EL (cell line): ENCODE results near the gene TCF7L2.

Experiments used
- DNase-seq: peaks from one replicate; pipeline ENCODE4 v3.0.0-alpha.2; 2016

The TCF7L2 gene

DNA sequence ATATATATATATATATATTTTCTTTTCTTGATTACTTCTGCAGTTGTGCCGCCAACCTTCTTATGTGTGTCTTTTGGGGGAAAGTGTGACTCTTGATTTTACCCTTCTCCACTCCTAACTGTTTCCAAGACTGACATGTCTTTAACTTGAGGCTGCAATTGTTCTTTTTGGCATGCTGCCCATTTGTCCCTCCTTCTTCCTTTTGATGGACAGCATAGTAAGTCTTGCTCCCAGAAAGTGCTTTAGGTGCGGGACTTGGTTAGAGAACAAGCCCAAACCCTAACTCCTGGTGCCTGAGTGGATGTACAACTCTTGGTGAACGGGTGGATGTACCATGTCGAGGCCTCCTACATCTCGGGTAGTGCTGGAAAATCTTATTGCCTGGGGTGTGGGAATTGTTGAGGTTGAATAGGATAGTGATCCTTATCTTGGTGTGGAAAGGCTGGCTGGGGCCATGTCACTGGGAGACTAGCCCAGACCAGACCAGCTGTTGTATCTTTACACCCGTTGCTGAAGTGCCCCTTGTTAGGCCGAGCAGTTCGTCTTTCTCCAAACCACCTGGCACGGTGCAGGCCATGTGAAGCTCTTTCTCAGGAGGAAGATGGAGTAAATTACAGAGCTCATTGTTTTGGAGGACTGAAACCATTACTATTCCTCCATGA, 16.3 kb downstream of the TCF7L2 start:
- no peak for DNase-seq

DNA sequence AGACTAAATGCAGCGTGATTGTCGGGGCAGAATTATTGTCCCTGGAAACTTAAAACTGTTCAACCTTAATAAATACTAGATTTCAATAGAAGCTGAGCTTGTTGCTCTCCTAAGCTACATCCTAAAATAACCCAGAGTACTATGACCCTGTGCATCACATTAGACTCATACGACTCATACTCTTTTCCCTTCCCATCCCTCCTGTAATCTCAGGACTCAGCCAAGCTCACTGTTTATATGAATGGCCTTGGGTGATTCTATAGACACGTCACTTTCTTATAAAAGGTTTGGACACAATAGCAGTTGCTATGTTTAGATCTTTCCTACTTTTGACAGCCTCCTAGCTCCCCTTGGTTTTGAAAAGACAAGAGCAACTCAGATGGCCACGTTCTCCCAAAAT, 17.2 kb downstream of the TCF7L2 start:
- peak; percentile 64 for DNase-seq

DNA sequence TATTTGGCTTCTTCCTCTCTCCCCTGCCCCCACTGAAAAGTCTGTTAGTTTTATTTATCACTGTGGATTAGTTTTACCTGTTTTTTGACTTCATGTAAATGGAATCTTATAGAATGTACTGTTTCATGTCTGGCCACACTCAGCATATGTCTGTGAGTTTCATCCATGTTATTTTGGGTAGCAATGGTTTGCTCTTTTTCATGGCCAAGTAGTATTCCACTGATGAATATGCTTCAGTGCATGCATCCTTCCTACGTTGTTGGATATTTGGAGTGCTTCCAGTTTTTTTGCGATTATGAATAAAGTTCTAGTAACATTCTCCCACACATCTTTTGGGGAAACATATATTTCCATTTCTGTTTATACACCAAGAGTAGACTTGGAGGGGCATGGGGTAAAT, 19.1 kb downstream of the TCF7L2 start:
- no peak for DNase-seq

GRCh38 chr10:112969542-112969941, 19.5 kb downstream of the TCF7L2 start:
- DNase-seq = no peak

- DNase-seq = no peak
These were observed 20.0 kb downstream of the TCF7L2 start for GRCh38 chr10:112970021-112970420.

GRCh38 chr10:112972606-112973005, 22.6 kb downstream of the TCF7L2 start:
- no peak for DNase-seq

DNA sequence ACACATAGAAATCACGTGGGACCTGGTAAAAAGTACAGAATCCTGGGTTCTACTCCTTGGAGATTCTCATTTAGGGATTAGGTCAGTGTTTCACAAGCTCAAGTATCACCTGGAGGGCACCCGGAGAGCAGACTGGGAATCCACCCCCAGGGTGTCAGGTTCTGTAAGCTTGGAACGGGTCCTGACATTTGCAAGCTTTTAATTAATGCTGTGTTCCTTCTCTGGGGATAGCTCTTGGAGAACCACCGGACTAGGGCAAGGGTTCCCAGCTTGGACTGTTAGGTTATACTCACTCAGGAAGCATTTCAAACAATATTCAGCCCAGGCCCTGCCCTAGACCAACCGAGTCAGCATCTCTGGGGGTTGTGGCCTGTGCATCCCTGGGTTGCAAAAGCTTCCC, 23.0 kb downstream of the TCF7L2 start:
- no peak for DNase-seq

DNA sequence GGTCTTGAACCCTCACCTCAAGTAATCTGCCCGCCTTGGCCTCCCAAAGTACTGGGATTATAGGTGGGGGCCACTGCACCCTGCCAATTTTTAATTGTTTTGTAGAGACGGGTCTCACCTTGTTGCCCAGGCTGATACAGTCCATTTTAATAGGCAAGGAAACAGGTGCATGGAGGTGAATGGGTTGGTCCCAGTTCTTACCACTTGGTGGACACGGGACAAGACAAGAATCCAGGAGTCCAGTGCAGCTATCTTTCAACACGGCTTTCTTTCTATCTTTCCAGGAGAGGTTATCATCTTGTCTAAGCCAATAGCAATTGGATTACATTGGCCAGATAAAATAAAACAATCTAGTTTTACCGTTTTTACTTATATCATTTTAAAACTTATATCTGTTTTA, 23.8 kb downstream of the TCF7L2 start:
- DNase-seq = no peak

DNA sequence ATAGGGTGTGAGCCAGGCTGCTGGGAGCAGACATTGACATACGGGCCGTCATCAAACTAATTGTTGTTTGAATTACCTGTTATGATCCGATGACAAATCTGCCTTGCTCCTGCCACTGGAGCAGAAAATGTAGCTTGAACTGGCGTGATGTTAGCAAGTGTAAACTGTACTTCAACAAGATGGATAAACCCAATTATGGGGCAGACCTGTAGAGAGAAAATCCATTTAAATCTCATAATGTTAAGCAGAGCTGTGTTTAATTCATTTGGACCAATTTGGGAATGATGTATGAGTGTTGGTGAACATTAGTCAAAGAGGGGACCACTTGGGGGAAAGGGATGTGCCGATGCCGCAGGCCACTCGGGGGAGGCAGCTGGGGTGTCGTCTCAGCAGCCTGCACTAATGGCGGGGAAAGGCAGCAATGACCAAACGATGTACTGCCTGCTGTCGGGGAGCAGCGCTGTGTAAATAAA, 27.4 kb downstream of the TCF7L2 start:
- DNase-seq = no peak

DNA sequence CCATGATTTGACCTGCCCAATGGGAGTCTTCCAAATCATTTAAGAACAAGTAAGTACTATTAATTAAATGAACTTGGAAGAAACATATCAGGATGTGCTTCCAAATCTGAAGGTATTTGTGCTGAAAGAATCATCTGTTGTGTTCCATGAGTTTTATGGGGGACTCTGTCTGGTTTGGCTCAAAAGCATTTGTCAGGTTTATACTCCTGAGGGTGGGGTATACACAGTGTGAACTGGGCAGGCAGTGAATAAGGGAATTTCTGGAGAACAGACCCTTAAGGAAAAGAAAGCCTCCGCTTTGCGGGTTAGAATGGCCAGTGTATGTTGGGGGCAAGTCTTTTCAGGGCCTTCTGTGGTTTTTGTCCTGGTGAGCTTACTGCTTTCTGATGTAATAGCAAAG, 29.9 kb downstream of the TCF7L2 start:
- DNase-seq = no peak

- no peak for DNase-seq
These were observed 30.9 kb downstream of the TCF7L2 start for GRCh38 chr10:112980937-112981336.

DNA sequence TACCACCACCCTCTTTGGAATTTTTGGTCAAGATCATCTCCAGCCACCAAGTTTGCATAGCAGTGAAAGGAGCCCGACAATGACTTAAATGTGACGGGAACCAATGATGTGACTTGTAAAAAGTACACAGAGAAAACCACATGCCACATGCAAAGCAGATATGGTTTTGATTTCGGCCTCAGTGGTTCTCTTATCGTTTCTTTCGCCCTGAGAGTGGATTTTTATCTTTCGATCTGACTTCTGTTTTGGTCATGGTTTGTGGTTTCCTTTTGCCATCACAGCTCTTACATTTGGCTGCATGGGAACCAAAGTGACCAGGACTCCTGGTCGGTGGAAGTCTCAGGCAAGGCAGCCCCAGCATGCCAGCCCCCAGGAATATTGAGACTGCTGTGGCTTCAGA, 31.5 kb downstream of the TCF7L2 start:
- DNase-seq = peak; percentile 52

DNA sequence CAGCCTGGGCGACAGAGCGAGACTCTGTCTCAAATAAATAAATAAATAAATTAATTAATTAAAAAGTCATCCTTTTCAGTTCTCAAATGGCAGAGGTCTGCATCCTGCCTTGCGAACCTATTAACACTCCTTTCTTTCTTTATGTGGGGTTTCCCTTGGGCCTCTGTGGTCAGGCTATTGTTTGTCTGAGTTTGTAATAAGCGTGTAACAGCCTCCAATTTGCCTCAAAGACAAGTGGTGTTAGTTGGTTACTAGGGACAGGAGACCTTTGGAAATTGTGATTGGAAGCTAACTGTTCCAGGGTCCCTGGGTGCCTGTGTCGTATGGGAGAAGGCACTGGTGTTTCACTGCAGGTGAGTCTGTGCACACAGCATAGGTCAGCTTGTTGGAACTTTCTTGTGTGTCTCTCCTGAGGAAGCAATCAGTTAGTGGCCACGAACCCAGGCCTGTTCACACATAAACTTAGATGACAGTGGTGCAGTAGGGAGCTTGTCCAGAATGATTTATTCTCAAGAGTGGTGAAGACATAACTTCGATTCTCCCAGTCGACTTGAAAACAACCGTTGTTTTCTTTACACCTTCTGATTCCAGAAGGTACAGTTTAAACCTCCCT, 33.5 kb downstream of the TCF7L2 start:
- no peak for DNase-seq

DNA sequence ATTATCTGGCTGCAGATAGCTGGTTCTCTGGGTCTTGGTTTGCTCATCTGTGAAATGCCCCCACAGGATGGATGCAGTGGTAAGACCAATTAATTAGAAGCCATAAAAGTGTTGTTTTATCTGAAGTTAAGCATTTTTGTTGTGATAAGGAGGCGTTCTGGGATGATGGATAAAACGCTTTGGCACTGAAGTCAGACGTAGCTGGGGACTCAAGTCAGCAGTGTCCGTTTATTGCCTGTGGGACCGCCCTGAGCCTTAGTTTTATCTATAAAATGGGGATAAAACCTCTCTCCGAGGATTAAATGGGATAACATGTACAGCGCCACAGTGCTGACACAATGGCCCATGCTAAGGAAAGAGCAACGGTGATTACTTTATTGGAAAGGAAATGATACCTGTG, 34.7 kb downstream of the TCF7L2 start:
- DNase-seq = no peak

DNA sequence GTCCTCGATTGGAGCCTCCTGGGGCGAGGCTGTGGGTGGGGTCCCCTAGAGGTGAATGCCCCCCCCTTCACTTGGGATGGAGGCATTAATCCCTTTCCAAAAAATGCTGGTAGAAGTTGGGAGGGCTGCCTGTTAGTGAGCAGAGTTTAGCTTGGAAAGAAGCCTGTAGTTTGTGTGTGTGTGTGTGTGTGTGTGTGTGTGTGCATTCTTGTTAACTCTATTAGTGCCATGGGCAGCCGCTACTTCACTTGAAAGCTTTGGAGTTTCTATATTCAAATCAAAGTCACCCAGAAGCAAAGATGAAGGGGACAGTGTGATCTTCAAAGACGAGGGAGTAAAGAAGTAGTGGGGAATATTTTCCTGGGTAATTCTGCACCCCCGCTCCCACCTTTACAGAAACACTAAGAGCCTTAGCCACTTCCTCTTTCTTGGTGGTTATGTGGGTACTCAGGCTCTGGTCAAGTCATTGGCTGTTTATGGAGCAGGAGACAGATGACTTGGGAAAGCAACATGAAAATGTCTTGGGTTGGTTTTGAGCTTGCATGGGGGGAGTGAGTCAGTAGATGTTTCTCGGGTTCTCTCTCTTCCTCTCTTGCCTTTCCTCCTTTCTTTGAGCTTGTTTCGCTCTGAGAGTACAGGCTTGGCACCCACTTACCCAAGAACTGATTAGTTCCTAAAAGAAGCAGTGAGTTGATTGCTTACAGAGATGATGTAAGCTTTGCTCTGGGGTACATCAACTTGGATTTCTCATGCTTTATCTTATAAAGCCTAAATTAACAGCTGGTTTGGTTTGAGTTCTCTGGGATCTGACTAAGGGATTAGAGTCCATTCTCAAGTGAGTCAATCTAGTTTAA, 35.9 kb downstream of the TCF7L2 start:
- DNase-seq = peak; percentile 48

GRCh38 chr10:112986544-112987190, 36.6 kb downstream of the TCF7L2 start:
- DNase-seq = no peak

- no peak for DNase-seq
These were observed 38.9 kb downstream of the TCF7L2 start for GRCh38 chr10:112988839-112989406.

GRCh38 chr10:112989826-112990225, 39.8 kb downstream of the TCF7L2 start:
- no peak for DNase-seq

GRCh38 chr10:112990271-112990670, 40.2 kb downstream of the TCF7L2 start:
- no peak for DNase-seq

DNA sequence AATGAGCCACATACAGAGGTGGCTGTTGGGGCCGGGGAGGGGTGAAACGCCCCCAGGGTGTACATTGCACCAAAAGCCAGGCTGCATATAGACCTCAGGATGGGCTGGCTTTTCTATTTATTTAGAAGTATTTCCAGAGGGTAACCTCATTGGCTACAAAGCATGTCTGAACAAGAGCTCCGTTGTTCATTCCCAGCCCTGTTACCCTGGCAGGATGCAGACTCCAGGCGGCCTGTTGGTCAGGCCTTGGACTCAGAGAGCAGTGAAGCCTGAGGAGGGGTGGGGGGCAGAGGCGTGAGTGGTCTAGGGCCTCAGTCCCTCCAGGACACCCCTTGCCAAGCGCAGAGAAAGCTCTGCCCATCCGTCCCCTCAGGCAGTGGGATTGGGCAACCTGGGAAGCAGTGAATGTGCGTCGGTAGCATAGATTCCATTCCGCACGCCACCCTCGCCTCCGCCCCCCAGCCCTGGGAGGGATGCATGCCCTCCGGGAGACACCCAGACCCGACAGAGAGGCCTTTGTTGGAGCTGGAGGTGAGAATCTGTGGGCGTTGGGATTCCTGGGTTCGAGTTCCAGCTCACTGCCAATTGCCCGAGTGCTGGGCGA, 41.9 kb downstream of the TCF7L2 start:
- no peak for DNase-seq

- DNase-seq = no peak
These were observed 46.4 kb downstream of the TCF7L2 start for GRCh38 chr10:112996462-112996861.

DNA sequence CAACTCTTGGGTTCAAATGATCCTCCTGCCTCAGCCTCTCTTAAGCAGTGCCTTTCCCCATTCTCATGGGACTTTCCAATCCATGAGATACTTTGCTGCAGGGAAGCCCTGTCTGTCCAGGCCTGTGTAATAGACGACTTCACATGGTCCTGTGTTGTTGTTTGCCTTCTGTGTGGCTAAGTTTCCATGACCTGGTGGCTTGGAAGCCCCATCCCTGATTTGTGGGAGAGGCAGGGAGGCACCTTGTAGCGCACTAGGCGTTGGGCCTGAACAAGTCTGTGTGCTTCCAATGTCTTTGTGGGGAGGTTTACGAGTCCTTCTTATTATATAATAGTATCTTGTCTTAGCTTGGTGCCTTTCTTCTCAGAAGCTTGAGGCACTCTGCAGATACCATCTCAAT, 49.1 kb downstream of the TCF7L2 start:
- DNase-seq = no peak

DNA sequence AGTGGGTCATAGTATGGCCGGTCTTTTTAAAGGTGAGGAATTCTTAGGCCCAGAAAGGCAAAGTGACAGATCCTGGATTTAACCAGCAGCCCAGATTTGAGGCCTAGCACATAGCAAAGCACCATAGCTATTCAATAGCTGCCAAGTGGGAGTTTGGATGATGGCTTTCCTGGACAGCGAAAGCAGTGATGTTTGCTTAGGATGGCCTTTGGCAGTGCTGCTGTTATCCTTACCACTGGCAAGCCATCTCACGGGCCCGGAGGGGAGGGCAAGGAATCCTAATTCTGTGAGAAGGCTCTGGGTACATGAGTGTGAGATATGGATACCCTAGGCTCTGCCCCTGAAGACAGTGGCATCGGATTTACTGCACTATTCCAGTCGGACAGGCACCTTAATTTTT, 50.4 kb downstream of the TCF7L2 start:
- DNase-seq = no peak
